Epithelial cell of proximal tubule (primary cell): Measurements from ENCODE around the gene PLAC1. TPM values are rescaled to one million over a fixed set of nuclear protein-coding genes. Genes with fewer than 3 reads are reported as not detected.

Experiments used
- DNase-seq: peaks from one replicate; pipeline ENCODE4 v3.0.0-alpha.2; 2011; ENCODE audit warnings: low read depth
- H3K4me3 ChIP-seq: 2 replicates; pipeline ENCODE4 v1.5.1; 2011; ENCODE audit warnings: low read depth, mild to moderate bottlenecking, low read length
- CTCF ChIP-seq: conservative IDR thresholded peaks from 2 replicates; pipeline ENCODE4 v1.5.1; 2012; ENCODE audit warnings: low read depth, mild to moderate bottlenecking, low read length
- total RNA-seq: library from RNA; depleted of rRNA; stranded (reverse); fragments of >200 nt; gene quantifications from 2 replicates; pipeline ENCODE4 v1.2.3, GENCODE V29; 2015

PLAC1 gene
- total RNA-seq, 1 donor from 2014 or later: not detected

GRCh38 chrX:134625315-134625718, 33.0 kb downstream of the PLAC1 start:
- no peak overlapping the region for H3K4me3 ChIP-seq
- no peak for DNase-seq
- TF ChIP-seq CTCF: no peak

GRCh38 chrX:134624046-134624430, 34.2 kb downstream of the PLAC1 start:
- DNase-seq: no peak
- TF ChIP-seq CTCF: no peak
- H3K4me3 ChIP-seq: no peak overlapping the region

DNA sequence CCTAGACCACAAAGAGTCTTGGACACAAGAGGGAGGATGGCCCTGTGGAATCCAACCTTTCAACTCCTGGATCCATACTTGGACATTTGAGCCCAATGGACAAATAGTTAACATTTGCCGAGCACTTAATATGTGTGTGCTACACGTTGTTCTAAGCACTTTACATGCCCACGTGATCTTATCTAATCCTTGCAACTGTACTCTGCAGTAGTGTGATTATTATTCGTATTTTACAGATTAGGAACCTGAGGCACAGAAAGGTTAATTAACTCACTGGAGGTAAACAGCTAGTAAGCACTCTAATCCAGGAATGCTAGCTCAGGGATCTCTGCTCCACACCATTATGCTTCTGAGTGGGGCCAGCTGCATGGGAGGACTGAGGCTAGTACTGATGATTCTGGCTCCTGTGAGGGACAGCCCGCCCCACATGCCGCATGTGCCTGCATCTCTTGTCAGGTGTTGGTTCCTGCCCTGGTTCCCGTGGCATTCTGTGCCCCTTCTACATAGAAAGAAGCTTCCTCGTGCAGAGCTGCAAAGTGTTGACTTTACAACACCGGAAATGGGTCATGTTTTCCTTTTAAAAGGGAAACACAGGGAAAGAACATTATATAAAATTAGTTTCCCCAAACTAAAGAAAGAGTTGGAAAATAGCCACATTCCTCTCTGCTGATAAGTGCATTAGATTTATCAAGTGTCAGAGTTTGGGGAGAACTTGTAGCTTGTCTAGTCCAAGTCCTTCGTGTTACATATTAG, 34.8 kb downstream of the PLAC1 start:
- TF ChIP-seq CTCF: no peak
- DNase-seq: no peak
- no peak overlapping the region for H3K4me3 ChIP-seq

GRCh38 chrX:134622813-134623185, 35.5 kb downstream of the PLAC1 start:
- TF ChIP-seq CTCF: no peak
- H3K4me3 ChIP-seq: no peak overlapping the region
- DNase-seq: no peak

- peak; percentile 49 for DNase-seq
- no peak overlapping the region for H3K4me3 ChIP-seq
Observed at GRCh38 chrX:134622056-134622812, 36.0 kb downstream of the PLAC1 start.

GRCh38 chrX:134619838-134620237, 38.4 kb downstream of the PLAC1 start:
- TF ChIP-seq CTCF: no peak
- H3K4me3 ChIP-seq: no peak overlapping the region
- no peak for DNase-seq

More at GRCh38 chrX:134622056-134622812, 36.0 kb downstream of the PLAC1 start:
- no peak for TF ChIP-seq CTCF
